Upper lobe of left lung (tissue), 4 donors: ENCODE measurements around the gene INHBC.

Experiments
- EP300 ChIP-seq, 4 donors: sonication (generic); formaldehyde crosslinking; IDR thresholded peaks; one replicate each; pipeline ENCODE4 v1.5.1; 2017; ENCODE audit warnings: antibody characterized with exemption in 4 of 4, control low read depth in 2 of 4
- TF ChIP-seq, protein P1 (sequence below), 6 experiments: fragments of 450-650 bp in 4 of 6; fragments of 200-600 bp in 2 of 6; sonication (generic) in 2 of 6; IDR thresholded peaks; one replicate each; pipeline ENCODE4 v1.5.1; 2016 to 2019; ENCODE audit warnings: antibody characterized with exemption in 6 of 6

DNA sequence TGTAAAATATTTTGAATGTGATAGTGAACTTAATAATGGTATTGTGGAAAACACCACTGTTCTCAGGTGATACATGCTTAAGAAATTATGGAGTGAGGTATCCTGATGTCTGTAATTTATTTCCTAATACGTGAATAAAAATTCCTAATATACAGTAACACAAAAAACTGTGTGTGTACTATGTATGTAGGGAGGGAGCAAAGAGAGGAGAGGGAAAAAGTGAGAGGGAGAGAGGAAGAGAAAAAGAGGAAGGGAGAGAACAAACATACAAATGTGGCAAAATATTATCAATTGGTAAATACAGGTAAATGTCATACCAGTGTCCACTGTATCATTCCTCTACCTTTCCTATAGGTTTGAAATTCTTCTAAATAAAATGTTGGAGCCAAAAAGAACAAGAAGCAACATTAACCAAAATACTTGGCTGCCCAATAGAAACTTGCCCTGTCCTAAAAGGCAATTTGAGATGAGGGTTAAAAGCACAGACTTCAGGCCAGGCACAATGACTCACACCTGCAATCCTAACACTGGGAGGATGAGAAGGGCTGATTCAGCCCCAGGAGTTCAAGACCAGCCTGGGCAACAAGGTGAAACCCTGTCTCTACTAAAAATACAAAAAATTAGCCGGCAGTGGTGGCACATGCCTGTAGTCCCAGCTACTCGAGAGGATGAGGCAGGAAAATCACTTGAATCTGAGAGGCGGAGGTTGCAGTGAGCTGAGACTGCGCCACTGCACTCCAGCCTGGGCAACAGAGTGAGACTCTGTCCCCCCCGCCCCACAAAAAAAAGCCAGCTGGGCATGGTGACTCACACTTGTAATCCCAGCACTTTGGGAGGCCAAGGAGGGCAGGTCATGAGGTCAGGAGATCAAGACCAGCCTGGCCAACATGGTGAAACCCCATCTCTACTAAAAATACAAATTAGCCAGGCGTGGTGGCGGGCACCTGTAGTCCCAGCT lies 18.3 kb upstream of the INHBC start:
- no peak for TF ChIP-seq EP300 (IDR thresholded peaks at IDR 0.05)
- TF ChIP-seq, protein P1, sequence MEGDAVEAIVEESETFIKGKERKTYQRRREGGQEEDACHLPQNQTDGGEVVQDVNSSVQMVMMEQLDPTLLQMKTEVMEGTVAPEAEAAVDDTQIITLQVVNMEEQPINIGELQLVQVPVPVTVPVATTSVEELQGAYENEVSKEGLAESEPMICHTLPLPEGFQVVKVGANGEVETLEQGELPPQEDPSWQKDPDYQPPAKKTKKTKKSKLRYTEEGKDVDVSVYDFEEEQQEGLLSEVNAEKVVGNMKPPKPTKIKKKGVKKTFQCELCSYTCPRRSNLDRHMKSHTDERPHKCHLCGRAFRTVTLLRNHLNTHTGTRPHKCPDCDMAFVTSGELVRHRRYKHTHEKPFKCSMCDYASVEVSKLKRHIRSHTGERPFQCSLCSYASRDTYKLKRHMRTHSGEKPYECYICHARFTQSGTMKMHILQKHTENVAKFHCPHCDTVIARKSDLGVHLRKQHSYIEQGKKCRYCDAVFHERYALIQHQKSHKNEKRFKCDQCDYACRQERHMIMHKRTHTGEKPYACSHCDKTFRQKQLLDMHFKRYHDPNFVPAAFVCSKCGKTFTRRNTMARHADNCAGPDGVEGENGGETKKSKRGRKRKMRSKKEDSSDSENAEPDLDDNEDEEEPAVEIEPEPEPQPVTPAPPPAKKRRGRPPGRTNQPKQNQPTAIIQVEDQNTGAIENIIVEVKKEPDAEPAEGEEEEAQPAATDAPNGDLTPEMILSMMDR (IDR thresholded peaks at IDR 0.05): no peak
